Measurements from ENCODE around the gene SYTL2.

Gene SYTL2

DNA sequence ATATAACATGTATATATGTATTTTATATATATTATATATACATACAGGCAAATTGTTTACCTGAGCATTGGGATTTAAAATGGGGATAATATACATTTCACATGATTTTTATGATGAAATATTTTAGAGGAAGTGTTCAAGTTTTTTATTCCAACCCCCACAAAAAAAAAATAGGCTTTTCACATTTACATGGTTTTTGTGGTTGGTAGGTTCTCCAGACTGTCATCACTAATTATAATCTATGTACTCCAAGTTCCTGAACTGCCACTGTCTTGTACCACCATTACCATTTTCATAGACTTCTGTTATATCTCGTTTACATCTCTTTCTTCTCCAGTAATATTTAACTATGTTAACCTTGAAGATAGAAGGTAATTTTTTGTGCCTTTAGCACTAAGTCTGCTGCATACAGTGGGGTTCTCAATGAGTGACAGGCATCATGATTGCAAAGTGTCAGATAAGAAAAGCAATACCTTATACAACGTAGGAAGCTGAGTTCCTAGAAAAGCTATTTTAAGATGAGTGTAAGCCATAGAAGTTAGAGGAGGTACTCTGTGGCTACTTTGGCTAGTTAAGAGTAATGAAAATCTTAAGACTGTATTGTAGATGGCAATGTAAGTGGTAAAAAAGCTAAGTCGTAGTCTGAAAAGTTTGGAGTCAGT, 158.0 kb downstream of the SYTL2 start:
- no peak for DNase-seq (ENCODE audit: low spot score)

GRCh38 chr11:85651118-85651517, 159.8 kb downstream of the SYTL2 start:
- no peak for DNase-seq (ENCODE audit: low spot score)

DNA sequence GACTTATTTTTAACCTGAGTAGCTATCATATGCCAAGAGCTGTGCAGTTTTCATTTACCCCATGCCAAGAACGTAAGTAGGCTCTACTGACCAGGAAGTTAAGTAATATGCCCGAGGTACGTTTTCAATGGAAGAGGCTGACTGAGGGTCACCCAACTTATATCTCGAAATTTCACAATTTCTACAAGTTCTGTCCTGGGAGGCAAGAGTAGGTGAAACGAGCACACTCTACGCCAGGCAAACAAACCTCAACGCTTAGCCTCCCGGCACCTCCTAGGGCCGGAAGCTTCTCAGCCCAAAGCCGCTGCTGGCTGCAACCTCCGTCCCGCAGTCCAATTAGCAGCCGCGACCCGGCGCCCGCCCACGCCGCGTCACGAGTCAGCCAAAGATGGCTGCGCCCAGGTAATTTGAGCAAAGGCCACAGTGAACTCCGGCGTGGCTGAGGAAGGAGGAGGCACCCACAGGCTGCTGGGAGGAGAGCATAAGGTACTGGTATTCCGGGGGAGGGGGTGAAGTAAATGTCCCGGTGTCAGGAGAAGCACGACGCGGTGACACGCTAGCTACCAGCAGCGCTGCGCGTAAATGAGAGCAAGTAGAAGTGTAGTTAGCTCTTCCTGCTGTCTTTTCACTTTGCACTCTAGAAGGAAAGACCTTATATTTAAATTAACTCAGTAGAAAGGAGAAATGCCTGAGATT, 163.2 kb downstream of the SYTL2 start, which contains the start of gene TMEM126A:
Gene TMEM126A (plus strand): TSS at position 364 of the 696 bp plus-strand sequence. CDS start 2,289 bp downstream, outside the sequence.
- DNase-seq (ENCODE audit: low spot score) = peak; percentile 83

GRCh38 chr11:85647078-85647477, 163.9 kb downstream of the SYTL2 start:
- no peak for DNase-seq (ENCODE audit: low spot score)

Measured in globus pallidus (tissue), 1 donor.